HepG2 (cell line): ENCODE data around the gene PRPSAP1. TPM values are rescaled to one million over a fixed set of nuclear protein-coding genes. Genes with fewer than 3 reads are reported as not detected.

Experiments used
- ATAC-seq: fragments of 200-7000 bp; cut with Tn5 transposase; 3 replicates; pipeline ENCODE4 v1.9.1; 2020; ENCODE audit warnings: mild to moderate bottlenecking, moderate library complexity
- BruUV-seq: library from RNA; stranded (reverse); fragments of 400-500 nt; replicated peaks from 2 replicates; lab custom pipeline; 2021; lab: Mats Ljungman, UMichigan
- CTCF ChIA-PET: fragments of 300-600 bp; formaldehyde crosslinking; extraction: SDS; loops from one replicate; lab custom pipeline; 2021; ENCODE audit warnings: low total read pairs, inconsistent platforms, low intra/inter-chr PET ratio; lab: Yijun Ruan, JAX
- POLR2A ChIA-PET: fragments of 350-600 bp; sonication (Branson Sonifier 250); formaldehyde crosslinking; loops from one replicate; lab custom pipeline; 2020; ENCODE audit warnings: antibody characterized with exemption, inconsistent platforms; lab: Yijun Ruan, JAX
- DNase-seq: peaks from one replicate; pipeline ENCODE4 v3.0.0-alpha.2; 2015; ENCODE audit warnings: low spot score
- FAIRE-seq: peaks from 3 replicates; lab custom pipeline; 2011; peaks lifted over from hg19 to GRCh38; lab: Jason Lieb, UNC
- H2AFZ ChIP-seq: one replicate; pipeline ENCODE4 v1.6.1; 2011; ENCODE audit warnings: low read length, inconsistent platforms
- H3K27ac ChIP-seq: fragments of 300-600 bp; 3 replicates; pipeline ENCODE4 v1.8.0; 2011; ENCODE audit warnings: mixed run types, mild to moderate bottlenecking, mixed read lengths, low read length, inconsistent platforms; ENCODE audit not compliant: insufficient read depth; ENCODE audit errors: extremely low read length
- H3K27me3 ChIP-seq, 2 experiments: fragments of 200-600 bp in 1 of 2; 2 replicates in 1 of 2; 3 replicates in 1 of 2; pipeline versions ENCODE4 v1.6.0 to v1.8.0; 2011; ENCODE audit warnings: low read length in 2 of 2, mild to moderate bottlenecking in 2 of 2, moderate library complexity in 2 of 2, inconsistent platforms in 1 of 2; ENCODE audit not compliant: insufficient read depth in 2 of 2, control insufficient read depth in 1 of 2
- H3K36me3 ChIP-seq, 2 experiments: fragments of 200-600 bp in 1 of 2; replicated peaks in 1 of 2; 2 replicates in 1 of 2; 3 replicates in 1 of 2; pipeline versions ENCODE4 v1.5.1 to v1.8.0; 2011; ENCODE audit warnings: low read length in 2 of 2, inconsistent platforms in 1 of 2; ENCODE audit not compliant: insufficient read depth in 2 of 2, control insufficient read depth in 1 of 2
- H3K4me1 ChIP-seq: 2 replicates; pipeline ENCODE4 v1.5.1; 2012; ENCODE audit warnings: low read length, inconsistent platforms; ENCODE audit not compliant: insufficient read depth
- H3K4me2 ChIP-seq: 2 replicates; pipeline ENCODE4 v1.6.0; 2011; ENCODE audit warnings: low read depth, low read length, inconsistent platforms
- H3K4me3 ChIP-seq, 3 experiments: fragments of 200-600 bp in 1 of 3; sonication (generic), shearing (Covaris generic) in 1 of 3; replicated peaks in 1 of 3; 2 replicates each; pipeline ENCODE4 v1.5.1; 2011 to 2016; ENCODE audit warnings: low read length in 3 of 3, inconsistent platforms in 2 of 3, low read depth in 2 of 3, mild to moderate bottlenecking in 2 of 3, control low read depth in 1 of 3, mixed read lengths in 1 of 3; ENCODE audit not compliant: insufficient read depth in 1 of 3
- H3K79me2 ChIP-seq: one replicate; pipeline ENCODE4 v1.6.1; 2011; ENCODE audit warnings: low read length, inconsistent platforms; ENCODE audit not compliant: insufficient read depth
- H3K9ac ChIP-seq: 2 replicates; pipeline ENCODE4 v1.6.0; 2011; ENCODE audit warnings: mild to moderate bottlenecking, low read depth, low read length, inconsistent platforms; ENCODE audit not compliant: insufficient read depth
- H3K9me3 ChIP-seq: 2 replicates; pipeline ENCODE4 v1.5.1; 2012; ENCODE audit warnings: mild to moderate bottlenecking, low read length
- H4K20me1 ChIP-seq: 2 replicates; pipeline ENCODE4 v1.6.0; 2011; ENCODE audit warnings: inconsistent platforms, mild to moderate bottlenecking, low read length, moderate library complexity; ENCODE audit not compliant: insufficient read depth
- ELF3 ChIP-seq: IDR thresholded peaks from 2 replicates; pipeline ENCODE4 v1.6.1; 2016; ENCODE audit warnings: missing genetic modification reagents, missing compliant biosample characterization
- FOSL2 ChIP-seq: sonication (generic); formaldehyde crosslinking; IDR thresholded peaks from 2 replicates; pipeline ENCODE4 v1.4.0; 2020; ENCODE audit warnings: missing genetic modification reagents
- KDM4B ChIP-seq: sonication (generic); formaldehyde crosslinking; IDR thresholded peaks from 2 replicates; pipeline ENCODE4 v1.4.0; 2020; ENCODE audit warnings: missing genetic modification reagents
- LRRFIP1 ChIP-seq: sonication (generic); formaldehyde crosslinking; conservative IDR thresholded peaks from 2 replicates; pipeline ENCODE4 v1.4.0; 2020; ENCODE audit warnings: missing genetic modification reagents
- MXD4 ChIP-seq: IDR thresholded peaks from 2 replicates; pipeline ENCODE4 v1.6.1; 2016; ENCODE audit warnings: mild to moderate bottlenecking, missing biosample characterization, missing genetic modification reagents
- ONECUT2 ChIP-seq: sonication (generic); formaldehyde crosslinking; IDR thresholded peaks from 2 replicates; pipeline ENCODE4 v1.4.0; 2020; ENCODE audit warnings: missing genetic modification reagents
- ZNF143 ChIP-seq: sonication (generic); formaldehyde crosslinking; IDR thresholded peaks from 2 replicates; pipeline ENCODE4 v1.4.0; 2020; ENCODE audit warnings: missing genetic modification reagents
- ZNF225 ChIP-seq: sonication (generic); formaldehyde crosslinking; IDR thresholded peaks from 2 replicates; pipeline ENCODE4 v1.4.0; 2020; ENCODE audit warnings: mild to moderate bottlenecking, missing genetic modification reagents
- ZNF317 ChIP-seq: sonication (generic); formaldehyde crosslinking; IDR thresholded peaks from 2 replicates; pipeline ENCODE4 v1.5.0; 2020; ENCODE audit warnings: mild to moderate bottlenecking, missing genetic modification reagents
- ZNF615 ChIP-seq: sonication (generic); formaldehyde crosslinking; IDR thresholded peaks from 2 replicates; pipeline ENCODE4 v1.5.0; 2020; ENCODE audit warnings: mild to moderate bottlenecking, missing genetic modification reagents, borderline replicate concordance
- ZNF768 ChIP-seq: sonication (generic); formaldehyde crosslinking; IDR thresholded peaks from 2 replicates; pipeline ENCODE4 v1.4.0; 2020; ENCODE audit warnings: missing genetic modification reagents
- ZNF775 ChIP-seq: sonication (generic); formaldehyde crosslinking; IDR thresholded peaks from 2 replicates; pipeline ENCODE4 v1.4.0; 2020; ENCODE audit warnings: missing genetic modification reagents, mild to moderate bottlenecking, moderate library complexity, borderline replicate concordance
- ZNF816 ChIP-seq: sonication (generic); formaldehyde crosslinking; IDR thresholded peaks from 2 replicates; pipeline ENCODE4 v1.8.0; 2022; ENCODE audit warnings: missing genetic modification reagents, mild to moderate bottlenecking, borderline replicate concordance
- WGBS: methylation state at CpG from one replicate; pipeline ENCODE4 v1.1.6; 2017; ENCODE audit warnings: low lambda C conversion rate; 5-methylcytosine and 5-hydroxymethylcytosine counted together
- in situ Hi-C: cut with HindIII; loops from 2 replicates; pipeline ENCODE4 v1.10.0; 2017; ENCODE audit warnings: low pct_unique_long_range_greater_than_20kb; ENCODE audit not compliant: extremely low pct_ligation_motif_present
- intact Hi-C: fragments of 100-400 bp; cut with micrococcal nuclease; formaldehyde crosslinking; loops from one replicate; pipeline ENCODE4 v1.10.0; 2022; ENCODE audit not compliant: unreplicated experiment
- polyA plus RNA-seq, 8 experiments: library from polyadenylated mRNA; depleted of rRNA in 3 of 8; stranded (reverse) in 7 of 8; unstranded in 1 of 8; fragments of >200 nt; fragmentation: Illumina TruSeq in 4 of 8; extraction: Trizol in 4 of 8; gene quantifications; 2 replicates each; pipeline versions ENCODE4 v1.2.1 to v1.2.3, GENCODE V29; 2011 to 2016; ENCODE audit warnings: low read depth in 4 of 8, missing spikeins in 1 of 8, mixed read lengths in 1 of 8; ENCODE audit not compliant: insufficient read depth in 1 of 8
- total RNA-seq, 5 experiments: library from RNA; depleted of rRNA; stranded (reverse); fragments of >200 nt; fragmentation: Illumina TruSeq; extraction: Trizol; gene quantifications; 2 replicates each; pipeline ENCODE4 v1.2.3, GENCODE V29; 2016; ENCODE audit warnings: low read depth in 1 of 5
- TF ChIP-seq, protein P1 (sequence below): sonication (generic); formaldehyde crosslinking; IDR thresholded peaks from 2 replicates; pipeline ENCODE4 v1.8.0; 2022; ENCODE audit warnings: missing genetic modification reagents, mild to moderate bottlenecking, moderate library complexity, borderline replicate concordance

PRPSAP1 gene
- total and polyA plus RNA-seq, 2 of the 13 experiments (the other 11 are each of a cell fraction or from before 2014, with no cell fraction given): 91.1 to 314 TPM

DNA sequence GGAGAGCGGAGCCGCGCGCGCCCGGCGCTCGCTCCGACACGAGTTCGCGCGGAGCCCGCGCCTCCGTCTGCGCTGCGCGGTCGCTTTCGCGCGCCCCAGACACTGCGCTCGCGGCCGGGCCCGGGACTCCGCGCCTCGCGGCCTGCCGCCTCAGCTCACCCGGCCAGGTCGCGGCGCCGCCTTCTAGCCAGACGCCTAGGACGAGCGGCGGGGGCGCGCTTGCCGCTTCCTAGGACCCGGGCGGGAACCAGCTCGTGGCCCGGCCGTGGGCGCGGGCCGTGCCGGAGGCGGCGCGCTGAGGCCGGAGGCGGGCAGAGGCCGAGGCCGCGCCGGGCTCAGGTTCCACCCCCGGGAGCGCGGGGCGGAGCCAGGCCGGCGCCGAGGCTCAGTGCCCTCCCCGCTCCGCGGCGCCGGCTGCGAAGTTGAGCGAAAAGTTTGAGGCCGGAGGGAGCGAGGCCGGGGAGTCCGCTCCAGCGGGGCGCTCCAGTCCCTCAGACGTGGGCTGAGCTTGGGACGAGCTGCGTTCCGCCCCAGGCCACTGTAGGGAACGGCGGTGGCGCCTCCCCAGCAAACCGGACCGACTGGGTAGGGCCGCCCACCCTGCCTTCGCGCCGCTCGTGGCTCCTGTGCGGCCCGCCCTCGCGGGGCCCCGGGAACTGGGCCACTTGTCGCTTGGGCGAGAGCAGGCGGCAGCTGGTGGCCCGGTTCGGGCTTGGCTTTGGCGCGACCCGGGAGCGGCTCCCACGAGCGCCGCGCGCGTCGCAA, 30.7 kb upstream of the PRPSAP1 start, which contains the start of gene SPHK1 (continued):
- 0 out of 2 replicates have a peak, but pooled peaks have one; percentile 12 for TF ChIP-seq ZNF143 (CRISPR knock-in tag)
- 0 out of 2 replicates have a peak, but pooled peaks have one; percentile 2 for TF ChIP-seq MXD4 (CRISPR knock-in tag)

GRCh38 chr17:76383546-76384221, 30.0 kb upstream of the PRPSAP1 start:
- DNase-seq (peak; percentile 63), FAIRE-seq (no peak), ATAC-seq (peak; percentile 5)
- Histone ChIP-seq H3K4me2 (peak overlapping the region; percentile 99), H3K9me3 (no peaks in the 10 kb centered on the region), H3K4me3 (peak overlapping the region; percentile 72 to 90 (median 86)), H3K36me3 (peaks cover 13 to 26% of the 10 kb centered on the region in 2 experiments; a peak in 4 of 5 replicates), H3K27ac (peak overlapping the region; percentile 100), H3K79me2 (peaks cover 69% of the 10 kb centered on the region), H3K4me1 (peaks cover 62% of the 10 kb centered on the region), H3K9ac (peak overlapping the region; percentile 99), H4K20me1 (peaks cover 26% of the 10 kb centered on the region; the same call in 1 of the 2 replicates), H2AFZ (no peak overlapping the region), H3K27me3 (no peaks in the 10 kb centered on the region; a peak in 1 of 5 replicates)
- intact Hi-C loops (loop anchor here (2.0 kb wide), 2 partner anchors 13 to 29 kb away; no protein-coding TSS in a partner anchor), in situ Hi-C loops (no loop called here)
- under 1% methylated on average over 39 of the region's 65 CpGs for WGBS
- ChIA-PET POLR2A (interaction anchor here (0.6 to 20.9 kb wide), 17 partner anchors 7 to 508 kb away, joined by 3 to 1379 read pairs (median 7); partner anchors contain the start of genes PRPSAP1, QRICH2, RHBDF2 and UBALD2), CTCF (no interaction called here)
- no TSS peak for BruUV-seq
- TF ChIP-seq FOSL2 (CRISPR knock-in tag) (0 out of 2 replicates have a peak, but pooled peaks have one; percentile 50), KDM4B (CRISPR knock-in tag) (0 out of 2 replicates have a peak, but pooled peaks have one; percentile 21), LRRFIP1 (CRISPR knock-in tag) (no peak), ZNF768 (peak; percentile 43; the same call in 1 of the 2 replicates), ZNF775 (CRISPR knock-in tag) (no peak), ZNF317 (CRISPR knock-in tag) (peak; percentile 64; the same call in 1 of the 2 replicates), ZNF816 (CRISPR knock-in tag) (peak; percentile 69; the same call in 1 of the 2 replicates), ZNF615 (no peak), ELF3 (CRISPR knock-in tag) (no peak), ONECUT2 (CRISPR knock-in tag) (no peak), ZNF225 (CRISPR knock-in tag) (no peak)
- TF ChIP-seq, protein P1, sequence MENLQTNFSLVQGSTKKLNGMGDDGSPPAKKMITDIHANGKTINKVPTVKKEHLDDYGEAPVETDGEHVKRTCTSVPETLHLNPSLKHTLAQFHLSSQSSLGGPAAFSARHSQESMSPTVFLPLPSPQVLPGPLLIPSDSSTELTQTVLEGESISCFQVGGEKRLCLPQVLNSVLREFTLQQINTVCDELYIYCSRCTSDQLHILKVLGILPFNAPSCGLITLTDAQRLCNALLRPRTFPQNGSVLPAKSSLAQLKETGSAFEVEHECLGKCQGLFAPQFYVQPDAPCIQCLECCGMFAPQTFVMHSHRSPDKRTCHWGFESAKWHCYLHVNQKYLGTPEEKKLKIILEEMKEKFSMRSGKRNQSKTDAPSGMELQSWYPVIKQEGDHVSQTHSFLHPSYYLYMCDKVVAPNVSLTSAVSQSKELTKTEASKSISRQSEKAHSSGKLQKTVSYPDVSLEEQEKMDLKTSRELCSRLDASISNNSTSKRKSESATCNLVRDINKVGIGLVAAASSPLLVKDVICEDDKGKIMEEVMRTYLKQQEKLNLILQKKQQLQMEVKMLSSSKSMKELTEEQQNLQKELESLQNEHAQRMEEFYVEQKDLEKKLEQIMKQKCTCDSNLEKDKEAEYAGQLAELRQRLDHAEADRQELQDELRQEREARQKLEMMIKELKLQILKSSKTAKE: peak; percentile 10; the same call in 1 of the 2 replicates
